ENCODE results near the gene SYT4. TPM values are rescaled to one million over a fixed set of nuclear protein-coding genes. Genes with fewer than 3 reads are reported as not detected.
A peak's percentile ranks its signal among the peaks of the same experiment; 100 is the strongest.

The SYT4 gene
- total and polyA plus RNA-seq, 5 donors from 2014 or later = 0.20 to 1.7 (median 1.7) TPM; not detected in 2

- Mint-ChIP-seq H3K4me3 (no peak overlapping the region), H3K4me1 (no peaks in the 10 kb centered on the region), H3K27me3 (no peaks in the 10 kb centered on the region), H3K27ac (no peak overlapping the region), H3K9me3 (peaks cover 0 to 23% (median 11%) of the 10 kb centered on the region in 7 donors), H3K36me3 (no peaks in the 10 kb centered on the region)
- Histone ChIP-seq H3K27ac (ENCODE audit: insufficient read depth, low read length, poor library complexity, severe bottlenecking) (no peak overlapping the region), H3K9me3 (ENCODE audit: control insufficient read depth in 2 of 2, low read length in 2 of 2) (no peaks in the 10 kb centered on the region), H3K4me3 (ENCODE audit: low read depth, low read length) (no peak overlapping the region), H3K27me3 (ENCODE audit: control insufficient read depth, insufficient read depth, low read length) (no peaks in the 10 kb centered on the region), H3K36me3 (ENCODE audit: control insufficient read depth, insufficient read depth, low read length) (no peaks in the 10 kb centered on the region), H3K4me1 (ENCODE audit: control insufficient read depth, insufficient read depth, low read length, poor library complexity, severe bottlenecking) (no peaks in the 10 kb centered on the region)
- DNase-seq = no peak
- ATAC-seq (ENCODE audit: low read depth in 2 of 2) = no peak
These were observed 11.8 kb downstream of the SYT4 start for GRCh38 chr18:43265465-43265864.

GRCh38 chr18:43248610-43249249 is 28.6 kb downstream of the SYT4 start:
- ATAC-seq (ENCODE audit: low read depth in 2 of 2) = no peak
- no peaks in the 10 kb centered on the region for H3K4me1 ChIP-seq (ENCODE audit: control insufficient read depth, insufficient read depth, low read length, poor library complexity, severe bottlenecking)
- Mint-ChIP-seq H3K9me3 (peaks cover 0 to 21% (median 6%) of the 10 kb centered on the region in 7 donors), H3K36me3 (no peaks in the 10 kb centered on the region), H3K4me3 (no peak overlapping the region), H3K4me1 (no peaks in the 10 kb centered on the region), H3K27me3 (no peaks in the 10 kb centered on the region), H3K27ac (no peak overlapping the region)
- no peak overlapping the region for H3K27ac ChIP-seq (ENCODE audit: insufficient read depth, low read length, poor library complexity, severe bottlenecking)
- no peaks in the 10 kb centered on the region for H3K27me3 ChIP-seq (ENCODE audit: control insufficient read depth, insufficient read depth, low read length)
- H3K4me3 ChIP-seq (ENCODE audit: low read depth, low read length) = no peak overlapping the region
- H3K9me3 ChIP-seq (ENCODE audit: control insufficient read depth in 2 of 2, low read length in 2 of 2) = peaks cover 0 to 4% of the 10 kb centered on the region in 2 experiments
- H3K36me3 ChIP-seq (ENCODE audit: control insufficient read depth, insufficient read depth, low read length) = no peaks in the 10 kb centered on the region
- DNase-seq = no peak

- Mint-ChIP-seq H3K9me3 (peaks cover 0 to 21% (median 6%) of the 10 kb centered on the region in 7 donors), H3K36me3 (no peaks in the 10 kb centered on the region)
These were observed 29.3 kb downstream of the SYT4 start for GRCh38 chr18:43247944-43248343.

GRCh38 chr18:43238429-43238828 is 38.9 kb downstream of the SYT4 start:
- H3K27me3 Mint-ChIP-seq = no peaks in the 10 kb centered on the region
- no peaks in the 10 kb centered on the region for H3K4me1 Mint-ChIP-seq
- Histone ChIP-seq H3K27me3 (ENCODE audit: control insufficient read depth, insufficient read depth, low read length) (no peaks in the 10 kb centered on the region), H3K4me3 (ENCODE audit: low read depth, low read length) (no peak overlapping the region), H3K36me3 (ENCODE audit: control insufficient read depth, insufficient read depth, low read length) (no peaks in the 10 kb centered on the region), H3K9me3 (ENCODE audit: control insufficient read depth in 2 of 2, low read length in 2 of 2) (no peaks in the 10 kb centered on the region), H3K27ac (ENCODE audit: insufficient read depth, low read length, poor library complexity, severe bottlenecking) (no peak overlapping the region), H3K4me1 (ENCODE audit: control insufficient read depth, insufficient read depth, low read length, poor library complexity, severe bottlenecking) (no peaks in the 10 kb centered on the region)
- H3K27ac Mint-ChIP-seq = no peak overlapping the region
- no peak for DNase-seq
- ATAC-seq (ENCODE audit: low read depth in 2 of 2) = no peak
- H3K4me3 Mint-ChIP-seq = peak overlapping the region in 1 of 4 donors; percentile 21
- no peaks in the 10 kb centered on the region for H3K36me3 Mint-ChIP-seq
- peaks cover 5 to 15% (median 6%) of the 10 kb centered on the region in 7 donors for H3K9me3 Mint-ChIP-seq

More at GRCh38 chr18:43247944-43248343, 29.3 kb downstream of the SYT4 start:
- Histone ChIP-seq H3K9me3 (ENCODE audit: control insufficient read depth in 2 of 2, low read length in 2 of 2) (peaks cover 0 to 4% of the 10 kb centered on the region in 2 experiments), H3K4me1 (ENCODE audit: control insufficient read depth, insufficient read depth, low read length, poor library complexity, severe bottlenecking) (no peaks in the 10 kb centered on the region), H3K36me3 (ENCODE audit: control insufficient read depth, insufficient read depth, low read length) (no peaks in the 10 kb centered on the region), H3K27ac (ENCODE audit: insufficient read depth, low read length, poor library complexity, severe bottlenecking) (no peak overlapping the region), H3K4me3 (ENCODE audit: low read depth, low read length) (no peak overlapping the region), H3K27me3 (ENCODE audit: control insufficient read depth, insufficient read depth, low read length) (no peaks in the 10 kb centered on the region)
- Mint-ChIP-seq H3K4me3 (no peak overlapping the region), H3K27ac (no peak overlapping the region), H3K27me3 (no peaks in the 10 kb centered on the region), H3K4me1 (no peaks in the 10 kb centered on the region)
- ATAC-seq (ENCODE audit: low read depth in 2 of 2) (no peak), DNase-seq (no peak)

- H3K4me3 Mint-ChIP-seq = no peak overlapping the region
- ATAC-seq (ENCODE audit: low read depth in 2 of 2) = no peak
- Histone ChIP-seq H3K4me3 (ENCODE audit: low read depth, low read length) (no peak overlapping the region), H3K27ac (ENCODE audit: insufficient read depth, low read length, poor library complexity, severe bottlenecking) (no peak overlapping the region), H3K4me1 (ENCODE audit: control insufficient read depth, insufficient read depth, low read length, poor library complexity, severe bottlenecking) (no peaks in the 10 kb centered on the region), H3K9me3 (ENCODE audit: control insufficient read depth in 2 of 2, low read length in 2 of 2) (no peaks in the 10 kb centered on the region), H3K27me3 (ENCODE audit: control insufficient read depth, insufficient read depth, low read length) (no peaks in the 10 kb centered on the region), H3K36me3 (ENCODE audit: control insufficient read depth, insufficient read depth, low read length) (no peaks in the 10 kb centered on the region)
- H3K36me3 Mint-ChIP-seq = no peaks in the 10 kb centered on the region
- no peak for DNase-seq
- H3K27ac Mint-ChIP-seq = no peak overlapping the region
- H3K4me1 Mint-ChIP-seq = no peaks in the 10 kb centered on the region
- H3K27me3 Mint-ChIP-seq = no peaks in the 10 kb centered on the region
- peaks cover 5 to 16% (median 6%) of the 10 kb centered on the region in 7 donors for H3K9me3 Mint-ChIP-seq
These were observed 40.4 kb downstream of the SYT4 start for GRCh38 chr18:43236921-43237320.

- Mint-ChIP-seq H3K27me3 (no peaks in the 10 kb centered on the region), H3K27ac (no peak overlapping the region), H3K4me3 (no peak overlapping the region), H3K9me3 (peaks cover 5 to 16% (median 7%) of the 10 kb centered on the region in 7 donors), H3K36me3 (no peaks in the 10 kb centered on the region), H3K4me1 (no peaks in the 10 kb centered on the region)
- no peak overlapping the region for H3K4me3 ChIP-seq (ENCODE audit: low read depth, low read length)
- H3K27me3 ChIP-seq (ENCODE audit: control insufficient read depth, insufficient read depth, low read length) = no peaks in the 10 kb centered on the region
- ATAC-seq (ENCODE audit: low read depth in 2 of 2) = no peak
- H3K4me1 ChIP-seq (ENCODE audit: control insufficient read depth, insufficient read depth, low read length, poor library complexity, severe bottlenecking) = no peaks in the 10 kb centered on the region
- H3K36me3 ChIP-seq (ENCODE audit: control insufficient read depth, insufficient read depth, low read length) = no peaks in the 10 kb centered on the region
- H3K9me3 ChIP-seq (ENCODE audit: control insufficient read depth in 2 of 2, low read length in 2 of 2) = no peaks in the 10 kb centered on the region
- H3K27ac ChIP-seq (ENCODE audit: insufficient read depth, low read length, poor library complexity, severe bottlenecking) = no peak overlapping the region
- DNase-seq = no peak
These were observed 42.4 kb downstream of the SYT4 start for GRCh38 chr18:43234889-43235288.

GRCh38 chr18:43222501-43222900 is 54.8 kb downstream of the SYT4 start:
- ATAC-seq (ENCODE audit: low read depth in 2 of 2) (no peak), DNase-seq (no peak)
- Histone ChIP-seq H3K27ac (ENCODE audit: insufficient read depth, low read length, poor library complexity, severe bottlenecking) (no peak overlapping the region), H3K4me3 (ENCODE audit: low read depth, low read length) (no peak overlapping the region), H3K9me3 (ENCODE audit: control insufficient read depth in 2 of 2, low read length in 2 of 2) (no peaks in the 10 kb centered on the region), H3K36me3 (ENCODE audit: control insufficient read depth, insufficient read depth, low read length) (no peaks in the 10 kb centered on the region), H3K27me3 (ENCODE audit: control insufficient read depth, insufficient read depth, low read length) (no peaks in the 10 kb centered on the region), H3K4me1 (ENCODE audit: control insufficient read depth, insufficient read depth, low read length, poor library complexity, severe bottlenecking) (no peaks in the 10 kb centered on the region)
- Mint-ChIP-seq H3K9me3 (peaks cover 2 to 10% (median 5%) of the 10 kb centered on the region in 7 donors), H3K27ac (no peak overlapping the region), H3K4me3 (no peak overlapping the region), H3K27me3 (peaks cover 5% of the 10 kb centered on the region), H3K4me1 (no peaks in the 10 kb centered on the region), H3K36me3 (no peaks in the 10 kb centered on the region)

- Mint-ChIP-seq H3K36me3 (no peaks in the 10 kb centered on the region), H3K4me1 (no peaks in the 10 kb centered on the region), H3K27ac (no peak overlapping the region), H3K27me3 (no peaks in the 10 kb centered on the region), H3K9me3 (peaks cover 3 to 10% (median 5%) of the 10 kb centered on the region in 7 donors), H3K4me3 (no peak overlapping the region)
- no peak overlapping the region for H3K4me3 ChIP-seq (ENCODE audit: low read depth, low read length)
- ATAC-seq (ENCODE audit: low read depth in 2 of 2) (no peak), DNase-seq (no peak)
- no peaks in the 10 kb centered on the region for H3K9me3 ChIP-seq (ENCODE audit: control insufficient read depth in 2 of 2, low read length in 2 of 2)
- no peaks in the 10 kb centered on the region for H3K36me3 ChIP-seq (ENCODE audit: control insufficient read depth, insufficient read depth, low read length)
- H3K27me3 ChIP-seq (ENCODE audit: control insufficient read depth, insufficient read depth, low read length) = no peaks in the 10 kb centered on the region
- H3K4me1 ChIP-seq (ENCODE audit: control insufficient read depth, insufficient read depth, low read length, poor library complexity, severe bottlenecking) = no peaks in the 10 kb centered on the region
- no peak overlapping the region for H3K27ac ChIP-seq (ENCODE audit: insufficient read depth, low read length, poor library complexity, severe bottlenecking)
These were observed 56.6 kb downstream of the SYT4 start for GRCh38 chr18:43220691-43221090.
